ENCODE data around the gene PTK6. TPM values are rescaled to one million over a fixed set of nuclear protein-coding genes. Genes with fewer than 3 reads are reported as not detected.
"Not testable (repeated sequence)": the region's sequence is repeated elsewhere in the genome, so short reads cannot be mapped to it uniquely, and the experiment has no call there.

PTK6 gene
- polyA plus RNA-seq, 3 donors: 0.22 to 0.61 (median 0.49) TPM

GRCh38 chr20:63517376-63518309 is 19.5 kb downstream of the PTK6 start:
- DNase-seq (ENCODE audit: low read depth in 3 of 3, low spot score in 2 of 3): no peak

GRCh38 chr20:63514520-63514919 is 22.7 kb downstream of the PTK6 start:
- DNase-seq (ENCODE audit: low read depth in 3 of 3, low spot score in 2 of 3): not testable (repeated sequence)

GRCh38 chr20:63513207-63513606 is 24.0 kb downstream of the PTK6 start:
- no peak for DNase-seq (ENCODE audit: low read depth in 3 of 3, low spot score in 2 of 3)

GRCh38 chr20:63509088-63509564 is 28.1 kb downstream of the PTK6 start:
- no peak for DNase-seq (ENCODE audit: low read depth in 3 of 3, low spot score in 2 of 3)

- DNase-seq (ENCODE audit: low read depth in 3 of 3, low spot score in 2 of 3): no peak
These were observed 29.0 kb downstream of the PTK6 start for GRCh38 chr20:63508072-63508768.

GRCh38 chr20:63507083-63507743 is 30.0 kb downstream of the PTK6 start:
- no peak for DNase-seq (ENCODE audit: low read depth in 3 of 3, low spot score in 2 of 3)

GRCh38 chr20:63505723-63506122 is 31.5 kb downstream of the PTK6 start:
- DNase-seq (ENCODE audit: low read depth in 3 of 3, low spot score in 2 of 3): no peak

GRCh38 chr20:63505281-63505680 is 31.9 kb downstream of the PTK6 start:
- no peak for DNase-seq (ENCODE audit: low read depth in 3 of 3, low spot score in 2 of 3)

- DNase-seq (ENCODE audit: low read depth in 3 of 3, low spot score in 2 of 3): no peak
These were observed 32.5 kb downstream of the PTK6 start for GRCh38 chr20:63504642-63505041.

- DNase-seq (ENCODE audit: low read depth in 3 of 3, low spot score in 2 of 3): no peak
These were observed 33.7 kb downstream of the PTK6 start for GRCh38 chr20:63503524-63503923.

- no peak for DNase-seq (ENCODE audit: low read depth in 3 of 3, low spot score in 2 of 3)
These were observed 34.5 kb downstream of the PTK6 start for GRCh38 chr20:63502671-63503172.

GRCh38 chr20:63501818-63502670 is 35.1 kb downstream of the PTK6 start:
- no peak for DNase-seq (ENCODE audit: low read depth in 3 of 3, low spot score in 2 of 3)

GRCh38 chr20:63500902-63501817 is 36.0 kb downstream of the PTK6 start:
- no peak for DNase-seq (ENCODE audit: low read depth in 3 of 3, low spot score in 2 of 3)

GRCh38 chr20:63500151-63500901 is 36.9 kb downstream of the PTK6 start:
- DNase-seq (ENCODE audit: low read depth in 3 of 3, low spot score in 2 of 3): no peak

GRCh38 chr20:63499338-63499969 is 37.7 kb downstream of the PTK6 start:
- no peak for DNase-seq (ENCODE audit: low read depth in 3 of 3, low spot score in 2 of 3)

GRCh38 chr20:63498960-63499337 is 38.2 kb downstream of the PTK6 start, which contains the start of gene EEF1A2:
Gene EEF1A2 (minus strand): TSS chr20:63499083. CDS start chr20:63497763, 1,320 bp downstream.
- no peak for DNase-seq (ENCODE audit: low read depth in 3 of 3, low spot score in 2 of 3)
